Measurements from ENCODE around the gene NFASC.

NFASC gene

DNA sequence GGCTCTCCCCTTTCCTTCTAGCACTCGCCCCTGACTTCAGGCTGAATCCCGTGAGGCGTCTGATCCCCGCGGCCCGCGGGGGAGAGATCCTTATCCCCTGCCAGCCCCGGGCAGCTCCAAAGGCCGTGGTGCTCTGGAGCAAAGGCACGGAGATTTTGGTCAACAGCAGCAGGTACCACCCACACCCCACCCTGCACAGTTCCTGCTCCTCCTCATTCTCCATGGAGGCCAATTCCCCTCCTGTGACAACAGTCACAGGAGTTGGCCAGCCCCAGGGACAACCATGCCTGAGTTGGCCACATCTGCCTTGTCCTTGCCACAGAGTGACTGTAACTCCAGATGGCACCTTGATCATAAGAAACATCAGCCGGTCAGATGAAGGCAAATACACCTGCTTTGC is 193.6 kb downstream of the NFASC start:
- no peak for ATAC-seq
- no peak for DNase-seq

DNA sequence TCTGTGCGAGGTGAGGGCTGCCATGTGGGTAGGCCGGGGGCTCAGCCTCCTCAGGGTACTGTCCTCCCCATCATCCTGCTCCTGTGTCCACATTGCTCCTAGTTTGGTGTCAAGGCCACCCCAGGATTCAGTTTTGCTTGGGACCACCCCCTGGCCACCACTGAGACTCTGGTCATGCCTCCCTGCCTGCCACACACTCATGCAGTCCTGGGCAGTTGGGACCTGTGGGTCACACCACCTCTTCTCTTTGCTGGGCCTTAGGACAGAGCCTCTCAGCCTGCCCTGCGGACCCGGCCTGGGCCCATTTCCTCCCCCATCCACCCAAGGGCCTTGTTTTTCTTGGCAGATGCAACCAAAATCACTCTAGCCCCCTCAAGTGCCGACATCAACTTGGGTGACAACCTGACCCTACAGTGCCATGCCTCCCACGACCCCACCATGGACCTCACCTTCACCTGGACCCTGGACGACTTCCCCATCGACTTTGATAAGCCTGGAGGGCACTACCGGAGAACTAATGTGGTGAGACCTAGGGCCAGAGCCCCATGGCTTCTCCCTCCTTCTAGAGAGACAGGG is 194.2 kb downstream of the NFASC start:
- DNase-seq (no peak), ATAC-seq (no peak)

DNA sequence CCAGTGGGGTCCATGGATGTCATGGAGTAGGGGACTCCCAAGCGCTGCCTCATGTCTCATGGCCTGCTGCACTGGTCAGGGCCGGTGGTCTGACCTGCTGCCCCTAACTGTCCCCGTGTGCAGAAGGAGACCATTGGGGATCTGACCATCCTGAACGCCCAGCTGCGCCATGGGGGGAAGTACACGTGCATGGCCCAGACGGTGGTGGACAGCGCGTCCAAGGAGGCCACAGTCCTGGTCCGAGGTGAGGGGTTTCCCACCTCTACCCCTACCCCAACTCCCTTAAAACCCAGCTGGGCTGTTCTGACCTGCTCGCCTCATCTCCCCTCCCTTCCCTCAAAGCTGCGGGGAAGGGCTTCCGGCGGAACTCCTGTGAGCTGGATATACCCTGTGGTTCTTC is 195.0 kb downstream of the NFASC start:
- DNase-seq: no peak
- no peak for ATAC-seq

DNA sequence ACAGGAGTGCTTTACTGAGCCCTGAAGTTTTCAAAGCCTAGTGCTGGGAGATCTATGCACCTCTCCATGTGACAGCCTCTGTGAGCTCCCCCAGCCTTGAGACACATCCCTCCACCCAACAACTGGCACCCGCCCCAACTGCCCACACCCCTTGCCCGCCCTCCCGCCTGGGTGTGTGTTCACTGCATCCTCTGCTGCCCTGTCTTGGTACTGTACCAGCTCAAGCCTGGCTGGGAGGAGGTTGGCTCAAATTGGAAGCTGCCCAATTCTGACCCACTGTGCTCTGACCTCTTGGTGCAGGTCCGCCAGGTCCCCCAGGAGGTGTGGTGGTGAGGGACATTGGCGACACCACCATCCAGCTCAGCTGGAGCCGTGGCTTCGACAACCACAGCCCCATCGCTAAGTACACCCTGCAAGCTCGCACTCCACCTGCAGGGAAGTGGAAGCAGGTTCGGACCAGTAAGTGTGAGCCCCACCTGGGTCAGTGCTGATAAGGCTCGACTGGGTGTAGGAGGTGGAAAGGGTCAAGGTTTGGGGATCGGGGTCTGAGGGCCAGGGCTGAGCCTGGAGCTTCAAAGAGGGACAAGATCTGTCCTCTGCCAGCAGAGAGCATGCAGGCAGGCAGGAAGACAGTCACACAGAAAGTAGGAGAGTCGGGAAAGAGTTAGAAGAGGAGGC is 195.6 kb downstream of the NFASC start:
- no peak for ATAC-seq
- DNase-seq: no peak

DNA sequence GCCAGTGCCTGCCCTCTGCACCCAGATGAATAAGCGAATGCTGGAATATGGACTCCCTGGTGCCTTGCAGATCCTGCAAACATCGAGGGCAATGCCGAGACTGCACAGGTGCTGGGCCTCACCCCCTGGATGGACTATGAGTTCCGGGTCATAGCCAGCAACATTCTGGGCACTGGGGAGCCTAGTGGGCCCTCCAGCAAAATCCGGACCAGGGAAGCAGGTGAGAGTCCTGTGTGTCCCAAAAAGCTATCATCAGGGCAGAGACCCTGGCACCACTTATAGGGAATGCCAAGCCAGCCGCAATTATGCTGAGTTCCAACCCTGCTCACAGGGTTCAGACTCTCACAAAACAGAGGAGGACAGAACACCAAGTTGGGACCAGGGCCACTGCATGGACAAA is 196.4 kb downstream of the NFASC start:
- DNase-seq (no peak), ATAC-seq (no peak)

DNA sequence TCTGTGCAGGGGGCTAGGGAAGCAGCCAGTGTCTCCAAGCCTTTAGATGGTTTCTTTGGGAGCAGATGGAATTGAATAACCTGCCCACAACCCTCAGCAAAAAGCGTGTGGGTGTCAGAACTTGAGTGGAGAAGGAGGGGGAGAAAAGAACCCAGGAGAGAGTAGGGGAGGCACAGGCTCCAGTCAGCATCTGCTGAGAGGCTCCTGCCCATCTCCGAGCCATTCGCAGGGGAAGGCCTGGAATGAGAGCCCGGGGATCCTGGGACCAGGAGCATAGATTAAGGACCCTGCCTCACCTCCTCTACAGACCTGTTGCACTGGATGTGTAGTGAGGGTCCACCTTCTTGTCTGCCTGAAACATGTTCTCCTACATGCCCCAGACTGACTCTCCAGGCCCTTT is 197.3 kb downstream of the NFASC start:
- ATAC-seq: no peak
- no peak for DNase-seq

DNA sequence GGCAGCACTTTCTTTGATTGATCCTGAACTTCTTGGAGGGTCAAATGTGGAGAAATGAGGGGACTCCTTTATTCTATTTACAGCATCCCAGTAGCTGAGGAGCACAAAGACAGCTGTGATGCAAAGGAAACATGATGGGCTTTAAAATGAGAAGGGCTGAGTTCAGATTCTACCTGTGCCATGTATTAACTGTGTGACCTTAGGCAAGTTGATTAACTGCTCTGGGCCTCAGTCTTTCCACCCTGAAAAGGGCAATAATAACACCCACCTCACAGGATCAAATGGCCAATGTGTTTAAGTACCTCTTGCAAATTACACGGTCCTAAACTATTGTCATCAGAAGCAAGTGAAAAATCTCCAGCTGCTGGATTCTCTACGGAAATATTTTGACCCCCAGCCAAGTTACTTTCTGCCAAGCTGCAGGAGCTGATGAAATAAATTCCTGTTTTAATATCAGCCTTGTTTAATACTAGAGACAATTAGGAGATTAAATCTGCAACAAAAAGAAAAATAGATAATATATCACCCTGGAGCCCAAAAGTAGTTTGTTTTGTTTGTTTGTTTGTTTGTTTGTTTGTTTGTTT is 197.9 kb downstream of the NFASC start:
- DNase-seq (no peak), ATAC-seq (no peak)

DNA sequence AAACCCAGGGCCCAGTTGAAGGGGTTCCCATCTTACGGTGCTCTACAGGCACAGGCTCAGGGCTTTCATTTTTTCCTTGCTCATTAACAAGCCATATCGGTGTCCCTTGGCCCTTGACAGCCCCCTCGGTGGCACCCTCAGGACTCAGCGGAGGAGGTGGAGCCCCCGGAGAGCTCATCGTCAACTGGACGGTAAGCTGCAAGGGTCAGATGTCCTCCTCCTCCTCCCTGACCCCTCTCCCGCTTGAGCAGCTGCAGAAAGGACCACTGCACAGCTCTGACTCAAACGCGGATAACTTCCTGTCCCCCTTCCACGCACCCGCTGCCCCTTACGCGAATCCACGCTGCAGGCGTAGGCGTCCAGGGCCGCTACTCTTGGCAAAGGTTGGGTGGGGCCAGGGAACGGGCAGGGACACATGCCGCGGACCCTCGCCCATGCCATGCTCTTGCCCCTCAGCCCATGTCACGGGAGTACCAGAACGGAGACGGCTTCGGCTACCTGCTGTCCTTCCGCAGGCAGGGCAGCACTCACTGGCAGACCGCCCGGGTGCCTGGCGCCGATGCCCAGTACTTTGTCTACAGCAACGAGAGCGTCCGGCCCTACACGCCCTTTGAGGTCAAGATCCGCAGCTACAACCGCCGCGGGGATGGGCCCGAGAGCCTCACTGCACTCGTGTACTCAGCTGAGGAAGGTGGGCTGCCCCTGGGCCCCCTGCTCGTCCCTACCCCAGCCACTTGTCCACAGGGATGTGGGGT is 198.9 kb downstream of the NFASC start:
- no peak for DNase-seq
- no peak for ATAC-seq

DNA sequence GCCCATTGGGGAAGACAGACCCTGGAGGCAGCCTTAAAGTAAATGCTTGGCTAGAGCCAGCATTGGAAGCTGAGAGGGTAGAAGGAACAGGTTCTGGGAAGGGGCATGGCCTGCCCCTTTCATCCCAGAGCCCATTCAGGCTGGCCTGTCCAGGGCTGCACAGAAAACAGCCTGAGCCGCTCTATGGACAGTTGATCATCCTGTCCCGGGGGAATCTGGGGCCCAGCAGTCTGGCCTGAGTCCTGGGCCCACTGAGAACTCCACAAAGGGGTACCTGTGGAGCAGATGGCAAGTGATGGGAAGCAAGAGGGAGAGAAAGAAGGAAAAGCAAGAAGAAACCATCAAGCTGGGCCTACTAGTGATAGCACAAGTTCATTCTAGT is 200.4 kb downstream of the NFASC start:
- ATAC-seq: no peak
- no peak for DNase-seq

DNA sequence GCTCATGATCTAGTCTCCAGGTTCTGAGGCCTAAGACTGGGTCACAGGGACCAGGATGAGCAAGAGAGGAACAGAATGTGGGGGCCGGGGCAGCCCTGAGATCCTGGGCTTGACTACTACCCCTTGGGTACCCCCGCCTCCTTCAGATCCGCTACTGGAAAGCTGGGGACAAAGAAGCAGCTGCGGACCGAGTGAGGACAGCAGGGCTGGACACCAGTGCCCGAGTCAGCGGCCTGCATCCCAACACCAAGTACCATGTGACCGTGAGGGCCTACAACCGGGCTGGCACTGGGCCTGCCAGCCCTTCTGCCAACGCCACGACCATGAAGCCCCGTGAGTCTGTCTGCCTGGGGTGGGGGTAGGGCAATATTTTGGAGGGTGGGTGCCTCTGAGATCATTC is 201.1 kb downstream of the NFASC start:
- no peak for DNase-seq
- no peak for ATAC-seq

DNA sequence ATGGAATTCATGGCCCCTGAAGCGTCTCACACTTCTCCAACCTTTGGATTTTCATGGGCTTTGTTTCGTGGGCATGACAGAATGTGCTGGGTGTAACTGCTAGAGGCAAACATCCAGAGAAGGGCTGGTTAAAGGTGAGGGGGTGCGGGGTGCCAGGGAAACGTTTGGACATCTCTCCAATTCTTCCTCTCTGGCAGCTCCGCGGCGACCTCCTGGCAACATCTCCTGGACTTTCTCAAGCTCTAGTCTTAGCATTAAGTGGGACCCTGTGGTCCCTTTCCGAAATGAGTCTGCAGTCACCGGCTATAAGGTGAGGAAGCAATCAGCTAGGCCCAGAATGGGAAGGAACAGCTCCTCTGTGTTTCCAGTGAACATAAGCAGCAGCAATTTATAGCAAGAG is 201.6 kb downstream of the NFASC start:
- ATAC-seq: no peak
- no peak for DNase-seq

All from stimulated activated naive CD8-positive, alpha-beta T cell treated with anti-CD3 and anti-CD28 coated beads, Interleukin-15, Interleukin-2, amounts not matched to agents 100 U/mL and 50 U/mL, for 24 hours (primary cell).